DMS 273 (cell line): ENCODE data around the gene MRGPRG.

Source experiments
- DNase-seq: peaks from one replicate; lab custom pipeline; 2025; ENCODE audit not compliant: unreplicated experiment; lab: John Stamatoyannopoulos, UW

The MRGPRG gene

GRCh38 chr11:3195251-3196160, 23.1 kb downstream of the MRGPRG start:
- DNase-seq, result peak; percentile 35

GRCh38 chr11:3194016-3194816, 24.4 kb downstream of the MRGPRG start:
- DNase-seq, result no peak

DNA sequence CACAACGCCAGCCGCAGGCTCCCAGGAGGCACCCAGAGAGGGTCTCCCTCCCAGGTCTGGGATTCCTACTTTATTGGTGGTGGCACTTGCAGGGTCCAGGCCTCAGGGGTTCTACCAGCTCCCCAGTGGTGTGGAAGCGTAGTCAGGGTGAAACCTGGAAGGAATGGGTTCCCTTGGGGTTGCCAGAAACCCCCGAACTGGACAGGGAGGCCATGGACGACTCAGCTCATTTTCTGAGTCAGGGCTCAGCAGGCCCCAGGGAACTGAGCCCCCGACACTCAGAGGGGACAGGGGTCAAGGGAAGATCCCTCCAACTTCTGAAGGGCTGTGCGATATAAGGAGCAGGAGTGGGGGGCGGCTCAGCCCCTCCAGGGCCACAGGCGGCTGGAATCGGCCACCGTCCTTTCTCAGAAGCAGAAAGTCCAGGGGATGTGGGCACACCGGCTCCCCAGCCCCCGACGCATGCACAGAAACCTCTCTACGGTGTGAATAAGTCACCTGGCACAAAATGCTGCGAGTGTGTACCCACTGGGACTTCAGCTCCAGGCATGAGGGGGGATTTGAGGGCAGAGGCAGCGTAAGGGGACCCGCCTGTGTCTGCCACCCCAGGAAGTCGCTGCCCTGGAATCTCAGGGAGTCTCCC, 25.1 kb downstream of the MRGPRG start:
- no peak for DNase-seq

DNA sequence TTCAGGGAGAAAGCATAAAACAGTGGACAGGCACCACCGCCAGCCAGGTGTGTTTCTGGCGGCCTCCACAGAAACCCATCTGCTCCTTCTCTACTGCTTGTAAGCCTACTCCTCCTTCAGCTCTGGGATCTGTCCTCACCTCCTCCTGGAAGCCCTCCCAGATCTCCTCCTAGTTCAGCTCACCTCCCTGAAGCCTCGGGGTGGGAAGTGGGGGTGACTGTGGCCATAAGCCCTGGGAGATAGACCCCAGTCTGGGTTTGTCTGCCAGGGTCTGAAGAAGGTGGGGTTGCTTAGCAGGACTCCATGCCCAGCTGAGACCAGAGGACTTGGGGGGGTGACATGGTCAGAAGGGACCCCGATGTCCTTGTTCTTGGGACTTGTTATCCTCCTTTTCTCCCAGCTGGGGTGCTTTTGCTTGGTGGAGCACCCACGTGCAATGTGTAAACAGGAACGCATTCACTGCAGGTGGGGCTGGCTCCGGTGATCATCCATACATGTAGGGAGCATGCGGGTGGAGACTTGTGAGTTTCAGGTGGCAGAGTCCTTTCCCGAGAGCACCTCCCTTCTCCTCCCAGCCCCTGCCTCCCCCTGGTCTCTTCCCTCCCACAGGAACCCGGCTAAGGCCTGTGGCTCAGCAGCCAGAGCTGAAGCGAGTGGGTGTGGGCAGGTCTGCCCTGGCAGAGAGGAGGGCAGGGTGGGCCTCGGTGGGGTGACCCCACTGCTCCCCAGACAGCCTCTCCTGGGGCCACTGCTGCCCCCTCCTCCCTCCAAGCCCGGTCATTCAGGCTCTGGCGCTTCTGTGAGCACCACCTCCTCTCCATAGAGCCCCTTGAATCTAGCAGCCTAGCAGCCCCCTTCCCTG, 25.9 kb downstream of the MRGPRG start:
- DNase-seq, result no peak

GRCh38 chr11:3191586-3192324, 26.9 kb downstream of the MRGPRG start:
- DNase-seq, result no peak

GRCh38 chr11:3190600-3190999, 28.0 kb downstream of the MRGPRG start:
- no peak for DNase-seq

GRCh38 chr11:3189886-3190583, 28.6 kb downstream of the MRGPRG start:
- no peak for DNase-seq

- DNase-seq, result no peak
Measured at GRCh38 chr11:3189196-3189843, 29.3 kb downstream of the MRGPRG start.

- DNase-seq, result no peak
Measured at GRCh38 chr11:3188496-3189195, 30.0 kb downstream of the MRGPRG start.

DNA sequence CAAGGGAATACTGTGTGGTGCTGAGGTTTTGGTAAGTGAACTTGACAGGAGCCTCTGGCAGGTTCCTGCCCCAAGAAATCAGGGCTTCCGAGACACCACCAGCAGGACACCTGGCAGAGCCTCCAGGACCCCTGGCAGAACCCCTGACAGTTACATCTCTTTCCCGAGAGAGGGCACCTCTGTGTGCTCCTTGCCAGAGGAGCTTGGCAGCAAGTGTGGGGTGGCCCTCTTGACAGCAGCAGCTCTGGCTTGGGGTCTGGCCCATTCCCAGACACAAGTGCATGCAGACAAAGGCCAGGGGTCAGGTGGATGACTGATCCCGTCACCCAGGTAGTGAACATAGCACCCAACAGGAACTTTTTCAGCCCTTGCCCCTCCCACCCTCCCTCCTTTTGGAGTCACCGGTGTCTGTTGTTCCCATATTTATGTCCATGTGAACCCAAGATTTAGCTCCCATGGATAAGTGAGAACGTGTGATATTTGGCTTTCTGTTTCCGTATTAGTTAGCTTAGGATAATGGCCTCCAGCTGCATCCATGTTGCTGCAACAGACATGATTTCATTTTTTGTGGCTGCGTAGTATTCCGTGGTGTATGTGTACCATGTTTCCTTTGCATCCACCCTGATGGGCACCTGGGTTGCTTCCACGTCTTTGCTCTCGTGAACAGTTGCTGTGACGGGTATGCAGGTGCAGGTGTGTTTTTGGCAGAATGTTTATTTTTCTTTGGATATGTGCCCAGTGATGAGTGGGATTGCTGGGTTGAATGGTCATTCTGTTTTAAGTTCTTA, 32.3 kb downstream of the MRGPRG start:
- no peak for DNase-seq

DNA sequence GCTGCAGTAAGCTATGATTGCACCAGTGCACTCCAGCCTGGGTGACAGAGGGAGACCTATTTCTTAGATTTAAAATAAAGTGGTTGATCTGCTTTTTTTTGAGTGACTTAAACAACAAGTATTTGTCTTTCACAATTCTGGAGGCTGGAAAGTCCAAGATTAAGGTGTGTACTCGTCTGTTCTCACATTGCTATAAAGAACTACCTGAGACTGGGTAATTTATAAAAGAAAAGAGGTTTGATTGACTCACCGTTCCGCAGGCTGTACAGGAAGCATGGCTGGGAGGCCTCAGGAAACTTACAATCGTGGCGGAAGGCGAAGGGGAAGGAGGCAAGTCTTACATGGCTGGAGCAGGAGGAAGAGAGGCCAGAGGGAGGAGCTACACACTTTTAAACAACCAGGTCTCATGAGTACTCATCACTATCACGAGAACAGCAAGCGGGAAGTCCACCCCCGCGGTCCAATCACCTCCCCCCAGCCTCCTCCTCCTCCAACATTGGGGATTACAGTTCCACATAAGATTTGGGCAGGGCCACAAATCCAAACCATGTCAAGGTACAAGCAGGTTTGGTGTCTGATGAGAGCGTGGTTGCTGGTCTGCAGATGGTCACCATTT, 33.8 kb downstream of the MRGPRG start:
- DNase-seq, result no peak

- DNase-seq, result no peak
Measured at GRCh38 chr11:3183523-3183922, 35.1 kb downstream of the MRGPRG start.

GRCh38 chr11:3182462-3182852, 36.2 kb downstream of the MRGPRG start:
- no peak for DNase-seq

GRCh38 chr11:3181725-3182461, 36.7 kb downstream of the MRGPRG start:
- DNase-seq, result no peak

DNA sequence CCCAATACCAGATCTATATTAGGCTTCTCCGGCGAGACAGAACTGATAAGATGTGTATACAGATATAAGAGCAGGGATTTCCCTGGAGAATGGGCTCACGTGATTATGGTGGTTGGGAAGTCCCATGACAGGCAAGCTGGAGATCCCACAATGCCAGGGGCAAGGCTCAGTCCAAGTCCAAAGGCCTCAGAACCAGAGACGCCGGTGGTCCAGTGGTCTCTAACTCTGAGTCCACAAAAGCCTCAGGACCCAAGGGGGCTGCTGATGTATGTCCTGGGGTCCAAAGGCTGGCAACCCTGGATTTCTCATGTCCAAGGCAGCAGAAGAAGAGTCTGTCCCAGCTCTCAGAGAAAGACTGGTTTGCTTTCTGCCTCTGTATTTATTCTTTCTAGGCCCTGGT, 37.7 kb downstream of the MRGPRG start:
- DNase-seq, result no peak

- no peak for DNase-seq
Measured at GRCh38 chr11:3178349-3178748, 40.3 kb downstream of the MRGPRG start.
